Mesenchymal stem cell (in vitro differentiated cells and primary cell): ENCODE measurements around the gene GGTLC2.
"Not testable (repeated sequence)": the region's sequence is repeated elsewhere in the genome, so short reads cannot be mapped to it uniquely, and the experiment has no call there.

ENCODE experiments used
- DNase-seq: peaks from one replicate; pipeline ENCODE4 v3.0.0-alpha.2; 2013
- H2AFZ ChIP-seq: one replicate; pipeline ENCODE4 v1.6.1; 2013; ENCODE audit warnings: low read depth, mild to moderate bottlenecking, control low read depth, inconsistent platforms, low read length, moderate library complexity
- H2AK5ac ChIP-seq: 2 replicates; pipeline ENCODE4 v1.6.1; 2013; ENCODE audit warnings: low read length, moderate library complexity, mild to moderate bottlenecking, inconsistent platforms; ENCODE audit not compliant: severe bottlenecking
- H2BK120ac ChIP-seq: one replicate; pipeline ENCODE4 v1.6.1; 2013; ENCODE audit warnings: low read depth, mild to moderate bottlenecking, inconsistent platforms, low read length, moderate library complexity
- H2BK12ac ChIP-seq, 2 experiments: one replicate each; pipeline ENCODE4 v1.6.1; 2013; ENCODE audit warnings: inconsistent platforms in 2 of 2, low read length in 2 of 2, mild to moderate bottlenecking in 2 of 2, moderate library complexity in 2 of 2, control low read depth in 1 of 2
- H2BK15ac ChIP-seq: one replicate; pipeline ENCODE4 v1.6.1; 2013; ENCODE audit warnings: mild to moderate bottlenecking, low read depth, inconsistent platforms; ENCODE audit not compliant: poor library complexity, severe bottlenecking
- H2BK5ac ChIP-seq: 2 replicates; pipeline ENCODE4 v1.6.1; 2013; ENCODE audit warnings: low read depth, mild to moderate bottlenecking, low read length, control low read depth, inconsistent platforms; ENCODE audit not compliant: poor library complexity, severe bottlenecking
- H3K14ac ChIP-seq, 2 experiments: one replicate each; pipeline ENCODE4 v1.6.1; 2013; ENCODE audit warnings: inconsistent platforms in 2 of 2, low read length in 2 of 2, control low read depth in 1 of 2, mild to moderate bottlenecking in 1 of 2, moderate library complexity in 1 of 2
- H3K18ac ChIP-seq, 2 experiments: one replicate each; pipeline ENCODE4 v1.6.1; 2013; ENCODE audit warnings: inconsistent platforms in 2 of 2, low read length in 2 of 2, control low read depth in 1 of 2, low read depth in 1 of 2, mild to moderate bottlenecking in 1 of 2
- H3K23ac ChIP-seq, 2 experiments: one replicate each; pipeline ENCODE4 v1.6.1; 2013; ENCODE audit warnings: inconsistent platforms in 2 of 2, low read length in 2 of 2, mild to moderate bottlenecking in 2 of 2, moderate library complexity in 2 of 2, control low read depth in 1 of 2
- H3K27ac ChIP-seq: 2 replicates; pipeline ENCODE4 v1.5.1; 2013; ENCODE audit warnings: mild to moderate bottlenecking, moderate library complexity, low read length, control low read depth, inconsistent platforms; ENCODE audit not compliant: poor library complexity, severe bottlenecking
- H3K27me3 ChIP-seq, 2 experiments: 2 replicates each; pipeline versions ENCODE4 v1.6.1 to v1.7.0; 2013; ENCODE audit warnings: low read length in 2 of 2, mild to moderate bottlenecking in 2 of 2, moderate library complexity in 2 of 2, control low read depth in 1 of 2, inconsistent platforms in 1 of 2; ENCODE audit not compliant: control insufficient read depth in 1 of 2, insufficient read depth in 1 of 2
- H3K36me3 ChIP-seq, 2 experiments: 2 replicates each; pipeline versions ENCODE4 v1.6.1 to v1.7.0; 2013; ENCODE audit warnings: low read length in 2 of 2, control low read depth in 1 of 2, inconsistent platforms in 1 of 2, low read depth in 1 of 2, mild to moderate bottlenecking in 1 of 2; ENCODE audit not compliant: insufficient read depth in 2 of 2, control insufficient read depth in 1 of 2
- H3K4ac ChIP-seq, 2 experiments: one replicate each; pipeline ENCODE4 v1.6.1; 2013; ENCODE audit warnings: inconsistent platforms in 2 of 2, low read length in 2 of 2, mild to moderate bottlenecking in 2 of 2, moderate library complexity in 2 of 2, control low read depth in 1 of 2, low read depth in 1 of 2
- H3K4me1 ChIP-seq: 2 replicates; pipeline ENCODE4 v1.6.1; 2013; ENCODE audit warnings: low read depth, low read length, control low read depth; ENCODE audit not compliant: control insufficient read depth, insufficient read depth
- H3K4me2 ChIP-seq: 2 replicates; pipeline ENCODE4 v1.6.1; 2013; ENCODE audit warnings: low read length, mild to moderate bottlenecking, inconsistent platforms; ENCODE audit not compliant: poor library complexity, severe bottlenecking
- H3K4me3 ChIP-seq, 2 experiments: 2 replicates each; pipeline versions ENCODE4 v1.5.1 to v1.7.0; 2013; ENCODE audit warnings: low read length in 2 of 2, mild to moderate bottlenecking in 2 of 2, control low read depth in 1 of 2, low read depth in 1 of 2; ENCODE audit not compliant: insufficient read depth in 1 of 2
- H3K79me1 ChIP-seq: replicated peaks from 2 replicates; pipeline ENCODE4 v1.6.1; 2013; ENCODE audit warnings: mild to moderate bottlenecking, control low read depth, low read length, inconsistent platforms; ENCODE audit not compliant: poor library complexity, severe bottlenecking
- H3K9ac ChIP-seq: 2 replicates; pipeline ENCODE4 v1.7.0; 2013; ENCODE audit warnings: mild to moderate bottlenecking, low read length, moderate library complexity
- H3K9me3 ChIP-seq: 2 replicates; pipeline ENCODE4 v1.7.0; 2013; ENCODE audit warnings: mild to moderate bottlenecking, low read length; ENCODE audit not compliant: control insufficient read depth
- H4K8ac ChIP-seq: one replicate; pipeline ENCODE4 v1.6.1; 2013; ENCODE audit warnings: inconsistent platforms, mild to moderate bottlenecking, low read length, moderate library complexity
- H4K91ac ChIP-seq: one replicate; pipeline ENCODE4 v1.6.1; 2013; ENCODE audit warnings: mild to moderate bottlenecking, low read length, inconsistent platforms
- WGBS: methylation state at CpG from one replicate; pipeline ENCODE4 v1.1.7; 2013; ENCODE audit warnings: mixed read lengths; 5-methylcytosine and 5-hydroxymethylcytosine counted together

The GGTLC2 gene

DNA sequence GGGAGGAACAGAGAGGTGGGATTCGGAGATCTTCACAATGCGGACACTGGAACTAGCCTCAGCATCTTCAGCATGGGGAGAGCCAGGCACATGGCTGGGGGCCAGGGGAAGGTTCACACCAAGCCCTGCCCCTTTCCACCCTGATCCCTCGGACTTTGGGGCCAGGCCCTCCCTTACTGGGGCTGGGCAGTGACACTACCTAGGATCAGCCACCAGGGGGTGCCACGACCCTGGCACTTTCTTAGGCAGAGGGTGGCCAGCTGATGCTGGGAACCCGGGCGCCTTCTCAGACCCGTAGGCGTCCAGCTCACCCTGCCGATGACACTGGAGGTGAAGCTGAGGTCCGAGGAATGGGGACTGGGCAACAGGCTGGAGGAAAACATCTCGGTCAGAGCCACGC lies 3.5 kb downstream of the GGTLC2 start:
- H3K18ac ChIP-seq, H3K27ac ChIP-seq, H3K79me1 ChIP-seq, H3K27me3 ChIP-seq, H2BK12ac ChIP-seq, H3K9me3 ChIP-seq, H4K91ac ChIP-seq, H2AK5ac ChIP-seq, H2BK5ac ChIP-seq, H3K36me3 ChIP-seq, H2BK120ac ChIP-seq, H3K23ac ChIP-seq, H3K14ac ChIP-seq, H3K9ac ChIP-seq, DNase-seq, H3K4ac ChIP-seq, H2AFZ ChIP-seq, H3K4me2 ChIP-seq, H4K8ac ChIP-seq, H2BK15ac ChIP-seq, H3K4me1 ChIP-seq, H3K4me3 ChIP-seq: not testable (repeated sequence)
- WGBS, result 57% methylated on average over 1 of the region's 12 CpGs

DNA sequence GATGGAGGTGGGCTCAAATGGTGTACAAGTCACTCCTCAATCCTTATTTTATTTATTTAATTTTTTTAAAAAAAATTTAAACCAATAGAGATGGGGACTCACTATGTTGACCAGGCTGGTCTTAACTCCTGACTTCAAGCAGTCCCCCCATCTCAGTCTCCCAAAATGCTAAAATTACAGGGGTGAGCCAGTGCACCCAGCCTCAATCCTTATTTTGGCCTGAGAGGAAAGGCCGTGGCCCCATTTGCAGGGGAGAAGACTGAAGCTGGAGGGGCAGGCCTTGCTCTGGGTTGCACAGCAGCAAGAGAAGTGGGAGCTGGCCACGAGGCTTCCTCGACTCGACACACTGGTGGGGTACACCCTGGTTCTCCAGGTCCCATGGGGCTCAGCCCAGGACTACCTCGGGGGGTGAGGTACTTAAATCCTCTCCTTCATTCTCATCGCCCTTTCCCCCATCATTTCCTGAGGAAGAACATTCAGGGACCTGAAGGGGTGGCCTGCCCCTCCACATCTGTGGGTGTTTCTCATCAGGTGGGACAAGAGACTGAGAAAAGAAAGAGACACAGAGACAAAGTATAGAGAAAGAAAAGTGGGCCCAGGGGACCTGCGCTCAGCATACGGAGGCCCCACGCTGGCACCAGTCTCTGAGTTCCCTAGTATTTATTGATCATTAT lies 4.6 kb downstream of the GGTLC2 start:
- WGBS, result 50% methylated on average over 1 of the region's 9 CpGs
- H3K27ac ChIP-seq, DNase-seq, H4K8ac ChIP-seq, H3K23ac ChIP-seq, H3K18ac ChIP-seq, H4K91ac ChIP-seq, H3K36me3 ChIP-seq, H2AFZ ChIP-seq, H2BK5ac ChIP-seq, H3K4me1 ChIP-seq, H3K79me1 ChIP-seq, H3K27me3 ChIP-seq, H2BK12ac ChIP-seq, H2BK15ac ChIP-seq, H2AK5ac ChIP-seq, H3K14ac ChIP-seq, H3K9ac ChIP-seq, H2BK120ac ChIP-seq, H3K4ac ChIP-seq, H3K4me2 ChIP-seq, H3K4me3 ChIP-seq, H3K9me3 ChIP-seq: not testable (repeated sequence)

DNA sequence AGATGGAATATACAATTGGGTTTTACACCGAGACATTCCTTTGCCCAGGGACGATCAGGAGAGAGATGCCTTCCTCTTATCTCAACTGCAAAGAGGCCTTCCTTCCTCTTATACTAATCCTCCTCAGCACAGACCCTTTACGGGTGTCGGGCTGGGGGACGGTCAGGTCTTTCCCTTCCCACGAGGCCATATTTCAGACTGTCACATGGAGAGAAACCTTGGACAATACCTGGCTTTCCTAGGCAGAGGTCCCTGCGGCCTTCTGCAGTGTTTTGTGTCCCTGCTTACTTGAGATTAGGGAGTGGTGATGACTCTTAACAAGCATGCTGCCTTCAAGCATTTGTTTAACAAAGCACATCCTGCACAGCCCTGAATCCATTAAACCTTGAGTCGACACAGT lies 5.3 kb downstream of the GGTLC2 start:
- not testable (repeated sequence) for H3K9ac ChIP-seq, H2AFZ ChIP-seq, H2AK5ac ChIP-seq, H4K8ac ChIP-seq, H2BK5ac ChIP-seq, H3K36me3 ChIP-seq, H3K14ac ChIP-seq, H2BK15ac ChIP-seq, DNase-seq, H3K4me3 ChIP-seq, H4K91ac ChIP-seq, H3K23ac ChIP-seq, H3K79me1 ChIP-seq, H2BK12ac ChIP-seq, H3K27ac ChIP-seq, H3K4ac ChIP-seq, H3K18ac ChIP-seq, H3K4me2 ChIP-seq, H3K9me3 ChIP-seq, H2BK120ac ChIP-seq, H3K4me1 ChIP-seq, H3K27me3 ChIP-seq
- WGBS, result no CpG with 5 or more reads among the region's 8 CpGs

DNA sequence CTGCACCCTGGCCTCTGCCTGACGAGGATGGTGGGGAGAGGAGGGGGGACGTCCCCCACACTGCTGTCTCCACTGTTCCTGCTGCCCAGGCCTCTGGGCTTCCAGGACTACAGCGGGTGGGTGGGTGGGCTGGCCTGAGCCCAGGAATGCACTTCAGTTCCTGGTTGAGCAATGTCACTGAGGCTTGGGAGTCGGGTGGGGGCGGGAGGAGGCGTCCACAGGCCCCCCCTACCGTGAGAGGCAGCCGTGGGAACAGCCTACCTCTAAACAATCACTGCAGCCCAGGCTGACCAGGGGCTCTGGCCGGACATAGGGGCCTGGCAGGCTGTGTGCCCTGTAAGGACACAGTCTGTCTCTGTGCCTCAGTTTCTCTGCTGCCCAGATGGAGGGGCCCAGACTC lies 6.0 kb downstream of the GGTLC2 start:
- H3K14ac ChIP-seq, H3K4ac ChIP-seq: not testable (repeated sequence)
- no CpG with 5 or more reads among the region's 9 CpGs for WGBS

More for the DNA sequence above, 6.0 kb downstream of the GGTLC2 start:
- not testable (repeated sequence) for DNase-seq, H2BK120ac ChIP-seq, H3K27me3 ChIP-seq, H3K4me2 ChIP-seq, H3K18ac ChIP-seq, H2BK15ac ChIP-seq, H2BK5ac ChIP-seq, H2AK5ac ChIP-seq, H3K4me1 ChIP-seq, H2AFZ ChIP-seq, H3K9me3 ChIP-seq, H3K79me1 ChIP-seq, H2BK12ac ChIP-seq, H4K91ac ChIP-seq, H3K27ac ChIP-seq, H3K36me3 ChIP-seq, H4K8ac ChIP-seq, H3K9ac ChIP-seq, H3K4me3 ChIP-seq, H3K23ac ChIP-seq
